Loucy (cell line): ENCODE results near the gene SLC38A1.
A peak's percentile ranks its signal among the peaks of the same experiment; 100 is the strongest.

Experiments
- H2AFZ ChIP-seq: fragments of 200-600 bp; sonication (generic); 2 replicates; pipeline ENCODE4 v1.6.0; 2016; ENCODE audit warnings: antibody characterized with exemption, mild to moderate bottlenecking, low read length, moderate library complexity
- H3F3A ChIP-seq: fragments of 200-600 bp; 2 replicates; pipeline ENCODE4 v1.6.0; 2016; ENCODE audit warnings: antibody characterized with exemption, low read depth, mild to moderate bottlenecking
- H3K27me3 ChIP-seq: fragments of 200-600 bp; sonication (generic); 2 replicates; pipeline ENCODE4 v1.6.1; 2014; ENCODE audit warnings: low read length, mild to moderate bottlenecking; ENCODE audit not compliant: insufficient read depth, poor library complexity, severe bottlenecking
- H3K36me3 ChIP-seq: fragments of 200-600 bp; sonication (generic); 2 replicates; pipeline ENCODE4 v1.6.1; 2016; ENCODE audit warnings: low read length; ENCODE audit not compliant: insufficient read depth
- H3K4me1 ChIP-seq: fragments of 200-600 bp; sonication (generic); 2 replicates; pipeline ENCODE4 v1.5.1; 2014; ENCODE audit warnings: low read length, mild to moderate bottlenecking; ENCODE audit not compliant: insufficient read depth, poor library complexity, severe bottlenecking
- H3K4me2 ChIP-seq: fragments of 200-600 bp; sonication (generic); 2 replicates; pipeline ENCODE4 v1.6.0; 2014; ENCODE audit warnings: antibody characterized with exemption, low read length, low read depth, mild to moderate bottlenecking; ENCODE audit not compliant: poor library complexity, severe bottlenecking
- H3K4me3 ChIP-seq: fragments of 200-600 bp; sonication (generic); 2 replicates; pipeline ENCODE4 v1.5.1; 2014; ENCODE audit warnings: low read length, mild to moderate bottlenecking, mixed read lengths; ENCODE audit not compliant: poor library complexity, severe bottlenecking
- H3K79me2 ChIP-seq: fragments of 200-600 bp; sonication (generic); 2 replicates; pipeline ENCODE4 v1.6.1; 2014; ENCODE audit warnings: low read length; ENCODE audit not compliant: insufficient read depth
- H3K9ac ChIP-seq: fragments of 200-600 bp; sonication (generic); 2 replicates; pipeline ENCODE4 v1.6.0; 2014; ENCODE audit warnings: mild to moderate bottlenecking, low read depth, low read length, moderate library complexity; ENCODE audit not compliant: poor library complexity, severe bottlenecking
- H3K9me2 ChIP-seq: fragments of 200-600 bp; sonication (generic); replicated peaks from 2 replicates; pipeline ENCODE4 v1.6.1; 2016; ENCODE audit warnings: low read depth, low read length, mixed read lengths
- H3K9me3 ChIP-seq: fragments of 200-600 bp; sonication (generic); 2 replicates; pipeline ENCODE4 v1.6.1; 2014; ENCODE audit warnings: mild to moderate bottlenecking, antibody characterized with exemption, low read length, low read depth; ENCODE audit not compliant: insufficient read depth
- H4K20me1 ChIP-seq: fragments of 200-600 bp; sonication (generic); 2 replicates; pipeline ENCODE4 v1.6.0; 2014; ENCODE audit warnings: antibody characterized with exemption, low read length, mild to moderate bottlenecking; ENCODE audit not compliant: insufficient read depth, poor library complexity, severe bottlenecking
- EZH2phosphoT487 ChIP-seq: fragments of 200-600 bp; IDR thresholded peaks from 2 replicates; pipeline ENCODE4 v1.6.1; 2018; ENCODE audit warnings: antibody characterized with exemption, mild to moderate bottlenecking, moderate library complexity, borderline replicate concordance
- TF ChIP-seq, protein P1 (sequence below): fragments of 200-600 bp; sonication (generic); conservative IDR thresholded peaks from 2 replicates; pipeline ENCODE4 v1.5.1; 2014; ENCODE audit warnings: mild to moderate bottlenecking, antibody characterized with exemption, low read length

SLC38A1 gene

DNA sequence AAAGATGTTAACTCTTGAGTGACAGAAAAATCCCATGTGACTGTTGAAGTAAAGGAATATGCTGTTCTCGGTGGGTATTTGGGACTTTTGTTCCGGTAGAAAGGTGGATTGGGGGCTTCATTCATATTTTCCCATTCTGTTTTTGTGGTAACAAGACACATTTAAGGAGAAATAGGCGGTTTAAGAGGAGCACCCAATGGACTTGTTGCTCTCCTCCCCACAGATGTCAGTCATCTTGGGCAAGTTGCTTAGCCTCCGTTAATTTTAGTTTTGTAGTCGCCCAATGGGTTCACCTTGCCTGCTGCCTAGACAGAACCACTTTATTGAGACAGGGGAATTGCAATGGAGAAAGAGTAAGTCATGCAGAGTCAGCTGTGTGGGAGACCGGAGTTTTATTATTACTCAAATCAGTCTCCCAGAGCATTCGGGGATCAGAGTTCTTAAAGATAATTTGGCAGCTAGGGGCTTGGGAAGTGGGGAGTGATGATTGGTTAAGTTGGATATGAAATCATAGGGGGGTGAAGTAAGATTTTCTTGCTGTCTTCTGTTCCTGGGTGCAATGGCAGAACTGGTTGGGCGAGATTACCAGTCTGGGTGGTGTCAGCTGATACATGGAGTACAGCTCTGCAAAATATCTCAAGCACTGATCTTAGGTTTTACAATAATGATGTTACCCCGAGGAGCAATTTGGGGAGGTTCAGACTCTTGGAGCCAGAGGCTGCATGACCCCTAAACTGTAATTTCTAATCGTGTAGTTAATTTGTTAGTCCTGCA lies 50.3 kb downstream of the SLC38A1 start:
- H3K4me3 ChIP-seq = peak overlapping the region; percentile 55
- peaks cover 5% of the 10 kb centered on the region; the same call in 1 of the 2 replicates for H3F3A ChIP-seq
- peaks cover 50% of the 10 kb centered on the region; the same call in 1 of the 2 replicates for H3K79me2 ChIP-seq
- H3K9ac ChIP-seq = no peak overlapping the region
- H3K4me1 ChIP-seq = peaks cover 56% of the 10 kb centered on the region
- peak overlapping the region; percentile 78 for H3K4me2 ChIP-seq
- no peak overlapping the region for H2AFZ ChIP-seq
- H3K36me3 ChIP-seq = peaks cover 48% of the 10 kb centered on the region; the same call in 1 of the 2 replicates
- no peaks in the 10 kb centered on the region for H3K9me3 ChIP-seq
- H3K9me2 ChIP-seq = no peaks in the 10 kb centered on the region
- no peaks in the 10 kb centered on the region for H3K27me3 ChIP-seq
- H4K20me1 ChIP-seq = peaks cover 82% of the 10 kb centered on the region
- TF ChIP-seq EZH2phosphoT487 = no peak
- TF ChIP-seq, protein P1, sequence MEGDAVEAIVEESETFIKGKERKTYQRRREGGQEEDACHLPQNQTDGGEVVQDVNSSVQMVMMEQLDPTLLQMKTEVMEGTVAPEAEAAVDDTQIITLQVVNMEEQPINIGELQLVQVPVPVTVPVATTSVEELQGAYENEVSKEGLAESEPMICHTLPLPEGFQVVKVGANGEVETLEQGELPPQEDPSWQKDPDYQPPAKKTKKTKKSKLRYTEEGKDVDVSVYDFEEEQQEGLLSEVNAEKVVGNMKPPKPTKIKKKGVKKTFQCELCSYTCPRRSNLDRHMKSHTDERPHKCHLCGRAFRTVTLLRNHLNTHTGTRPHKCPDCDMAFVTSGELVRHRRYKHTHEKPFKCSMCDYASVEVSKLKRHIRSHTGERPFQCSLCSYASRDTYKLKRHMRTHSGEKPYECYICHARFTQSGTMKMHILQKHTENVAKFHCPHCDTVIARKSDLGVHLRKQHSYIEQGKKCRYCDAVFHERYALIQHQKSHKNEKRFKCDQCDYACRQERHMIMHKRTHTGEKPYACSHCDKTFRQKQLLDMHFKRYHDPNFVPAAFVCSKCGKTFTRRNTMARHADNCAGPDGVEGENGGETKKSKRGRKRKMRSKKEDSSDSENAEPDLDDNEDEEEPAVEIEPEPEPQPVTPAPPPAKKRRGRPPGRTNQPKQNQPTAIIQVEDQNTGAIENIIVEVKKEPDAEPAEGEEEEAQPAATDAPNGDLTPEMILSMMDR = no peak

DNA sequence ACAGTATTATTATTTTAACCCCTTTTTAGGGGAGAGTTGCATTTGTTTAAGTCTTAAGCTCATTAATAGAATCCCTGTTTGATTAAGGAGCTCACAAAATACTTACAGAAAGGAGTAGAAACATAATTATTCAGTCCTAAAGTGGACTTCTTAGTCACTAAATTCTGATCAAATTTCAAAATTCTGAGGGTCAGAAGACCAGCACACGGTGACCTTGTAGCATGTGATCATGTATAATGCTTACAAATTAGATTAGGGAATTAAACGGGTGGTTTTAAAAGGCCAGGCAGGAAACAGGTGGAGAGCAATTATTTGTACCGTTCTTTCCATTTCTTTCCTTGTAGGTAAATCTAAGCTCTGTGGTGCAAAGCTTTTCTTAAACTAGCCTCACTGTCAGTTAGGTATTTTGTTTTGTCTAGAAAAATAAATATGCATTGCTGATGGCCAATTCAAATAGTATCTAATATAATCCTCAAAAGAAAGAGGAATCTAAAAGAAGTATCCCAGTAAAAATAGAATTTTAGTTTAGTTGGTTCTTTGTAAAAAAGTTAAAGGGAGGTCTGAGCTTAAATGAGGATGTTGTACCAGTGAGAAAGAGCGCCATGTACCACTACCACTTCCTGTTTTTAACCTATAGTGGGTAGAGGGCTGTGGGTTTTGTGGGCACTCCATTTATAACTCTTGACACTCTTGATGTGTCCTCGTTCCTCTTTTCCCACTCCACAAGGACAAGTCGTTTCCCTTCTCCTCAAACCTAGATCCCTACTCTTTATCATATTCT lies 51.1 kb downstream of the SLC38A1 start:
- no peaks in the 10 kb centered on the region for H3K9me2 ChIP-seq
- H3F3A ChIP-seq = peaks cover 5% of the 10 kb centered on the region; the same call in 1 of the 2 replicates
- no peak overlapping the region for H3K9ac ChIP-seq
- peaks cover 56% of the 10 kb centered on the region for H3K4me1 ChIP-seq
- H3K4me2 ChIP-seq = peak overlapping the region; percentile 78
- H2AFZ ChIP-seq = no peak overlapping the region
- peaks cover 55% of the 10 kb centered on the region; the same call in 1 of the 2 replicates for H3K79me2 ChIP-seq
- H4K20me1 ChIP-seq = peaks cover 81% of the 10 kb centered on the region
- TF ChIP-seq, protein P1 = no peak
- TF ChIP-seq EZH2phosphoT487 = peak; percentile 52; the same call in 1 of the 2 replicates
- no peaks in the 10 kb centered on the region for H3K27me3 ChIP-seq
- H3K36me3 ChIP-seq = peaks cover 48% of the 10 kb centered on the region
- peak overlapping the region; percentile 55 for H3K4me3 ChIP-seq
- H3K9me3 ChIP-seq = no peaks in the 10 kb centered on the region

DNA sequence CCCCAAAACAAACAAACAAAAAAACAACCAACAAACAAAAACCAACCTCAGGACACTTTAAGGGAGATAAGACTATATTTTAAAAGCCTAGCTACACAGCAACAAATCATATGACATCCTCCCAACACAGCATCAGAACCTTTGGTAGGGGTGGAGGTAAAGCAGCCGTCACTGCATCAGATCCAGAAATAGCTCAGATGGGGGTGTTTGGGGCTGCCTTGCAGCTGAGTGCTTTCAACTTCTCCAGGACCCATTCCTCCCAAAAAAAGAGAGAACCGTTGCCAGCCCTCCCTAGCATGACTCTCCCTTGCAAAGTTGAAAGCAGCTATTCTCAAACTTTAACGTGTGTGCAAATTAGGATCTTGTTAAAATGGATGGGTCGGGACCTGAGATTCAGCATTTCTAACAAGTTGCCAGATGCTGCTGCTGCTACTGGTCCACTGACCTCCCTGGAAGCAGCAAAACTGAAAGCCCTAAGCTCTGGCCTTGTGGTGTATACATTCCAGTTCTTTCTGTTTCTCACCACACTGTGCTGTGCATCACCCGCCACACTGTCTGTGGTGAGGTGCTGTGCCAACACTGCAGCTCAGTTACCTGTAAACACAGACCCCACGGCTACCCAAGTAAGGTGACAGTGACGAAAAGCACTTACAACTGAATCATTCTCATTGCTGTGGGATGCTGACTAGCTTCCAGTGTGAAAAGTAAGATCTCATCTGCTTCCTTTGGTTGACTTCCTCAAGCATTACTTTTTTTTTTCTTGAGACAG lies 54.0 kb downstream of the SLC38A1 start:
- Histone ChIP-seq H3K4me3 (no peak overlapping the region), H3K4me1 (peaks cover 54% of the 10 kb centered on the region), H3K27me3 (no peaks in the 10 kb centered on the region), H2AFZ (no peak overlapping the region), H3F3A (peaks cover 5% of the 10 kb centered on the region; the same call in 1 of the 2 replicates), H4K20me1 (peaks cover 72% of the 10 kb centered on the region), H3K9ac (no peak overlapping the region), H3K36me3 (peaks cover 53% of the 10 kb centered on the region), H3K79me2 (peaks cover 57% of the 10 kb centered on the region; the same call in 1 of the 2 replicates), H3K4me2 (peak overlapping the region; percentile 3), H3K9me2 (no peaks in the 10 kb centered on the region), H3K9me3 (no peaks in the 10 kb centered on the region)
- TF ChIP-seq EZH2phosphoT487 = no peak
- TF ChIP-seq, protein P1 = no peak
